IPS-18a (cell line): ENCODE data around the gene PHACTR1.

Source experiments
- H3K27ac ChIP-seq: one replicate; pipeline ENCODE4 v1.5.1; 2013; ENCODE audit warnings: low read length
- H3K27me3 ChIP-seq: one replicate; pipeline ENCODE4 v1.6.1; 2013; ENCODE audit warnings: mild to moderate bottlenecking, low read length; ENCODE audit not compliant: control insufficient read depth, insufficient read depth
- H3K36me3 ChIP-seq: one replicate; pipeline ENCODE4 v1.6.1; 2013; ENCODE audit warnings: low read depth, low read length; ENCODE audit not compliant: control insufficient read depth
- H3K4me1 ChIP-seq: one replicate; pipeline ENCODE4 v1.6.1; 2013; ENCODE audit warnings: low read depth, low read length; ENCODE audit not compliant: control insufficient read depth
- H3K4me3 ChIP-seq: one replicate; pipeline ENCODE4 v1.5.1; 2013; ENCODE audit warnings: low read length
- H3K9ac ChIP-seq: one replicate; pipeline ENCODE4 v1.6.1; 2013; ENCODE audit warnings: mild to moderate bottlenecking, low read length, moderate library complexity
- H3K9me3 ChIP-seq: one replicate; pipeline ENCODE4 v1.6.1; 2013; ENCODE audit warnings: low read depth, low read length; ENCODE audit not compliant: control insufficient read depth

PHACTR1 gene

GRCh38 chr6:13226071-13226470 is 509.5 kb downstream of the PHACTR1 start:
- Histone ChIP-seq H3K27me3 (no peaks in the 10 kb centered on the region), H3K9me3 (no peaks in the 10 kb centered on the region), H3K4me3 (no peak overlapping the region), H3K4me1 (peaks cover 3% of the 10 kb centered on the region), H3K27ac (no peak overlapping the region), H3K9ac (no peak overlapping the region), H3K36me3 (no peaks in the 10 kb centered on the region)

- Histone ChIP-seq H3K4me3 (no peak overlapping the region), H3K36me3 (no peaks in the 10 kb centered on the region)
Observed at GRCh38 chr6:13228264-13229204, 512.0 kb downstream of the PHACTR1 start.

GRCh38 chr6:13229205-13230085 is 512.9 kb downstream of the PHACTR1 start:
- Histone ChIP-seq H3K4me3 (no peak overlapping the region), H3K9me3 (no peaks in the 10 kb centered on the region), H3K36me3 (no peaks in the 10 kb centered on the region), H3K9ac (no peak overlapping the region), H3K27me3 (no peaks in the 10 kb centered on the region), H3K27ac (no peak overlapping the region), H3K4me1 (peaks cover 3% of the 10 kb centered on the region)

More at GRCh38 chr6:13228264-13229204, 512.0 kb downstream of the PHACTR1 start:
- peaks cover 3% of the 10 kb centered on the region for H3K4me1 ChIP-seq
- H3K27me3 ChIP-seq: no peaks in the 10 kb centered on the region
- H3K9me3 ChIP-seq: no peaks in the 10 kb centered on the region
- no peak overlapping the region for H3K9ac ChIP-seq
- H3K27ac ChIP-seq: no peak overlapping the region

DNA sequence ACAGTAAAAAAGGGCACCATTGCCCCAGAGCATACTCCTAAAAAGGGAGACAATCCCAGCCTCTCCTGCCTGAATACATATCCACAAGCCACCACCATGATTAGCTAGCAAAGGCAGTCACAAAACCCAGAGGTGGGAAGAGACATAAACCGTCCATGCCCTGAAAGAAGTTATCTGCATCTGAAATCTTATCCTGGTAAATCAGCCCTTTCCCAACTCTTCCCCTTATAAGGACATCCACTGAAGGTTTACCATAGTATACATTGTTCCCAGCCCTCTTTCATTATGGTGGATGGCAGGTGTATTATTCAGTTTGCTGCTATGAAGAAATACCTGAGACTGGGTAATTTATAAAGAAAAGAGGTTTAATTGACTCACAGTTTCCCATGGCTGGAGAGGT is 516.5 kb downstream of the PHACTR1 start:
- H3K9me3 ChIP-seq: no peaks in the 10 kb centered on the region
- H3K36me3 ChIP-seq: no peaks in the 10 kb centered on the region
- no peak overlapping the region for H3K27ac ChIP-seq
- H3K4me3 ChIP-seq: no peak overlapping the region
- H3K27me3 ChIP-seq: no peaks in the 10 kb centered on the region
- peaks cover 3% of the 10 kb centered on the region for H3K4me1 ChIP-seq
- no peak overlapping the region for H3K9ac ChIP-seq

- H3K9me3 ChIP-seq: no peaks in the 10 kb centered on the region
- no peak overlapping the region for H3K4me3 ChIP-seq
- no peak overlapping the region for H3K9ac ChIP-seq
- H3K36me3 ChIP-seq: no peaks in the 10 kb centered on the region
- no peaks in the 10 kb centered on the region for H3K27me3 ChIP-seq
- H3K4me1 ChIP-seq: peaks cover 3% of the 10 kb centered on the region
- no peak overlapping the region for H3K27ac ChIP-seq
Observed at GRCh38 chr6:13234130-13234529, 517.6 kb downstream of the PHACTR1 start.

- no peak overlapping the region for H3K27ac ChIP-seq
- H3K27me3 ChIP-seq: no peaks in the 10 kb centered on the region
- H3K36me3 ChIP-seq: no peaks in the 10 kb centered on the region
- no peaks in the 10 kb centered on the region for H3K4me1 ChIP-seq
- H3K4me3 ChIP-seq: no peak overlapping the region
- no peaks in the 10 kb centered on the region for H3K9me3 ChIP-seq
- no peak overlapping the region for H3K9ac ChIP-seq
Observed at GRCh38 chr6:13235339-13235738, 518.8 kb downstream of the PHACTR1 start.

DNA sequence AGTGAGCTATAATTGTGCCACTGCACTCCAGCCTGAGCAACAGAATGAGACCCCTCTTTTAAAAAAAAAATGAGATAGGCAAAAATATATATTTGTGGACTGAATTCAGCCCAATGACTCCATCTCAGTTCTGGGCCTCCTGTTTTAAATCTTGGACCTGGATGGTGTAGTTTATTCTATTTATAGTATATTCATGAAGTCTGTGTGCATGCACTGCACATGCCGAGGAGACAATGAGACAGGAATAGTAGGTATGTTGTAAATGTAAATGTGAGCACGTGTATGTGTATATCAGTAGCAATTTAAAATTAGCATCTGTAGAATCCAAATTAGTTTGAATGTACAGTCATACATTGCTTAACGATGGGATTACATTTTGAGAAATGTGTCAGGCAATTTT is 520.8 kb downstream of the PHACTR1 start:
- H3K4me3 ChIP-seq: no peak overlapping the region
- no peaks in the 10 kb centered on the region for H3K9me3 ChIP-seq
- no peak overlapping the region for H3K9ac ChIP-seq
- H3K27me3 ChIP-seq: no peaks in the 10 kb centered on the region
- H3K36me3 ChIP-seq: no peaks in the 10 kb centered on the region
- H3K4me1 ChIP-seq: no peaks in the 10 kb centered on the region
- no peak overlapping the region for H3K27ac ChIP-seq

DNA sequence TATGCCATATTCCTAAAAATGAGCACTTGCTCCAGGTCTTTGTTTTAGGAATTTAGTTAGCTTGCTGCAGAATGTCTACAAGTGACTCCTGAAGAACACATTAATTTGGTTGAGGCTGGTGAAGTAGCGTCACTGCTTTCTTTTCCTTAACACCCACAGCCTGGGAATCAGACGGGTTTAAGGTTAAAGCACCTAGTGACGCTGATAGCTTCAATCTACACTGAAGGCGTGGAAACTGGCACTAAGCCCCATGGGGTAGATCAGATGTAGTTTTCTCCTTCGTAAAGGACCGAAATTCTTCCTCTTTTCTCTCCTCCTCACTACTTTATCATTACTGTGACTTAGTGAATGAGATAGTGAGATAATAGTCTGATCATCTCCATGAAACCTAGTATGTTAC is 521.5 kb downstream of the PHACTR1 start:
- Histone ChIP-seq H3K4me1 (no peaks in the 10 kb centered on the region), H3K27me3 (no peaks in the 10 kb centered on the region), H3K27ac (no peak overlapping the region), H3K9me3 (no peaks in the 10 kb centered on the region), H3K9ac (no peak overlapping the region), H3K4me3 (no peak overlapping the region), H3K36me3 (no peaks in the 10 kb centered on the region)

- H3K4me3 ChIP-seq: no peak overlapping the region
- H3K4me1 ChIP-seq: no peaks in the 10 kb centered on the region
- no peaks in the 10 kb centered on the region for H3K9me3 ChIP-seq
- H3K27me3 ChIP-seq: no peaks in the 10 kb centered on the region
- no peak overlapping the region for H3K9ac ChIP-seq
- H3K36me3 ChIP-seq: no peaks in the 10 kb centered on the region
- H3K27ac ChIP-seq: no peak overlapping the region
Observed at GRCh38 chr6:13238640-13239216, 522.2 kb downstream of the PHACTR1 start.

DNA sequence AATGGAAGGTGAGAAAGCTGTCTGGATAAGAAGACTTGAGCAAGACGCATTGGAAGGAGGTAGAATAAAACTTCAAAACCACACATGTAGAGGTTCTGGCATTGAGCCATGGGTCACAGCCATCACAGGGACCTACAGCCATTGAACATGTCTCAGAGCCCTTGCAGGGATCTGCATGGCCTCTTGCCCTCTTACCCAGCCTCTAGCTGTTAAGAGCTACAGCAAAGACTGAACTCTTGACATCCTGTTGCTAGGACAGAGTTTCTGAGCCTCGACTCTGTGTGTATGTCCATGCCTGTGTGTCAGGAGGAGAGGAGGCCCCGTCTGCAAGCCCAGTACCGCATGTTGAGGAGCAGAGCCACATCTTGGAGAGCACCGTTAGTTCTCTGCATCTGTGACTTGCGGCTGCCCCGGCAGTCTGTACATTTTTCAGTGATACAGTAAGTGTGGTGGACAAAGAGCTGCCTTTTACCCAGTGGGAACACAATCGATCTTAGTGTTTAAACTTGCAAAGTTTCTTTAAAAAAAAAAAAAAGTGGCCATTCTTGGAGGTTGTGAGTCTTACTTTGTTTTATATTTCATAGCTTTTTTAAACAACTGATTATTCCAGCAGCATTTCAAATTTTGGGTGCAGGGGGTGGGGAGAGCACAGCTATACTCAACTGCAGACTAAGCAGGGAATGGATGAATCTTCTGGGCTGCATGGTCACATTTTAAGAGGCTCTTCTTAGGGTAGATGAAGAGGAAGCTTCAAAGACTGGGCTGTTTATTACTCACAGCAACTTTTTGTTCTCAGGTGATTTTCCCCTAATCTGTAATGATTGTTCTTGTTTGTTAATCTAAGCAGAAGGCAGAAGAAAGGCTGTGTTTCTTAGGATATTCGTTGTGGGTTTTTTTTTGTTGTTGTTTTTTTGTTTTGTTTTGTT is 523.2 kb downstream of the PHACTR1 start:
- H3K27ac ChIP-seq: no peak overlapping the region
- H3K36me3 ChIP-seq: no peaks in the 10 kb centered on the region
- H3K27me3 ChIP-seq: no peaks in the 10 kb centered on the region
- H3K4me1 ChIP-seq: no peaks in the 10 kb centered on the region
- no peak overlapping the region for H3K4me3 ChIP-seq
- H3K9me3 ChIP-seq: no peaks in the 10 kb centered on the region
- H3K9ac ChIP-seq: no peak overlapping the region
